MM.1S (cell line): ENCODE data around the gene PADI1.

Experiments used
- DNase-seq: peaks from one replicate; pipeline ENCODE4 v3.0.0-alpha.2; 2015
- H2AFZ ChIP-seq: fragments of 300-600 bp; sonication (generic); 2 replicates; pipeline ENCODE4 v1.6.0; 2016; ENCODE audit warnings: antibody characterized with exemption, low read length
- H3F3A ChIP-seq: fragments of 300-600 bp; sonication (generic); 2 replicates; pipeline ENCODE4 v1.6.1; 2016; ENCODE audit warnings: mild to moderate bottlenecking, antibody characterized with exemption, low read length, moderate library complexity, mixed read lengths; ENCODE audit not compliant: insufficient read depth
- H3K27ac ChIP-seq: fragments of 300-600 bp; sonication (generic); 2 replicates; pipeline ENCODE4 v1.5.1; 2016; ENCODE audit warnings: mild to moderate bottlenecking, low read length
- H3K27me3 ChIP-seq: fragments of 300-600 bp; sonication (generic); replicated peaks from 2 replicates; pipeline ENCODE4 v1.6.0; 2016; ENCODE audit warnings: low read length; ENCODE audit not compliant: insufficient read depth
- H3K36me3 ChIP-seq: fragments of 300-600 bp; sonication (generic); replicated peaks from 2 replicates; pipeline ENCODE4 v1.6.1; 2016; ENCODE audit warnings: mild to moderate bottlenecking, low read length, mixed read lengths; ENCODE audit not compliant: insufficient read depth
- H3K4me1 ChIP-seq: fragments of 300-600 bp; sonication (generic); 2 replicates; pipeline ENCODE4 v1.6.1; 2016; ENCODE audit warnings: low read length, mixed read lengths
- H3K4me2 ChIP-seq: fragments of 300-600 bp; sonication (generic); 2 replicates; pipeline ENCODE4 v1.6.0; 2016; ENCODE audit warnings: low read depth, low read length
- H3K4me3 ChIP-seq: fragments of 300-600 bp; sonication (generic); 2 replicates; pipeline ENCODE4 v1.5.1; 2016; ENCODE audit warnings: low read length, mixed read lengths
- H3K79me2 ChIP-seq: fragments of 300-600 bp; sonication (generic); 2 replicates; pipeline ENCODE4 v1.6.1; 2016; ENCODE audit warnings: mixed run types, low read length, mixed read lengths
- H3K9ac ChIP-seq: fragments of 300-600 bp; sonication (generic); 2 replicates; pipeline ENCODE4 v1.6.1; 2016; ENCODE audit warnings: low read length, mixed read lengths
- H3K9me2 ChIP-seq: fragments of 300-600 bp; sonication (generic); replicated peaks from 2 replicates; pipeline ENCODE4 v1.6.1; 2016; ENCODE audit warnings: mild to moderate bottlenecking, low read length, mixed read lengths; ENCODE audit not compliant: insufficient read depth
- H3K9me3 ChIP-seq: fragments of 300-600 bp; sonication (generic); replicated peaks from 2 replicates; pipeline ENCODE4 v1.6.1; 2016; ENCODE audit warnings: mild to moderate bottlenecking, low read length, mixed read lengths; ENCODE audit not compliant: insufficient read depth
- H4K20me1 ChIP-seq: fragments of 300-600 bp; sonication (generic); 2 replicates; pipeline ENCODE4 v1.6.1; 2016; ENCODE audit warnings: mild to moderate bottlenecking, low read length, moderate library complexity, mixed read lengths; ENCODE audit not compliant: insufficient read depth
- EZH2 ChIP-seq: fragments of 300-600 bp; sonication (generic); optimal IDR thresholded peaks from 2 replicates; pipeline ENCODE3; 2017; ENCODE audit warnings: low read depth, mild to moderate bottlenecking, antibody characterized with exemption, low read length, mixed read lengths
- EZH2phosphoT487 ChIP-seq: fragments of 300-600 bp; sonication (generic); IDR thresholded peaks from 2 replicates; pipeline ENCODE4 v1.6.1; 2018; ENCODE audit warnings: antibody characterized with exemption, low read length
- TF ChIP-seq, protein P1 (sequence below): fragments of 300-600 bp; sonication (generic); IDR thresholded peaks from 2 replicates; pipeline ENCODE4 v1.5.1; 2016; ENCODE audit warnings: antibody characterized with exemption, low read length, mixed read lengths

The PADI1 gene

DNA sequence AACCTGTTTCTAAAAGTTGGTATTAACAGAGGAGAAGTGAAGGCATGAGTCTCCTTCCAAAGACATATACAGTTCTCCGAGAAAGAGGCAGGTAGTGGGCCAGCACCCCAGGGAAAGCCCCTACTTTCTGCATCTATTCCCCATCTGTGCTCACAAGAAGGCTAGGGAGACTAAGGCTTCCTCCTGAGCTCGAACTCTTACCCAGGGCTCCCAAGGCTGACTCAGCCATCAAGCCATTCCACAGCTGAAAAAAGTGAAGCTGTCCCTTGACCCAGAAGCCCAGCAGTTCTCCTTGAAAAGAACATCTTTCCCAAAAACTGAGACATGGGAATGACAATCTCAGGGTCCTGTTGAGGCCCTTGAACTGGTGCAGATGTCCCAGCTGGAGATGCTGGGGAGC is 42.0 kb downstream of the PADI1 start:
- H3K4me2 ChIP-seq, result no peak overlapping the region
- peaks cover 97% of the 10 kb centered on the region for H3K27me3 ChIP-seq

DNA sequence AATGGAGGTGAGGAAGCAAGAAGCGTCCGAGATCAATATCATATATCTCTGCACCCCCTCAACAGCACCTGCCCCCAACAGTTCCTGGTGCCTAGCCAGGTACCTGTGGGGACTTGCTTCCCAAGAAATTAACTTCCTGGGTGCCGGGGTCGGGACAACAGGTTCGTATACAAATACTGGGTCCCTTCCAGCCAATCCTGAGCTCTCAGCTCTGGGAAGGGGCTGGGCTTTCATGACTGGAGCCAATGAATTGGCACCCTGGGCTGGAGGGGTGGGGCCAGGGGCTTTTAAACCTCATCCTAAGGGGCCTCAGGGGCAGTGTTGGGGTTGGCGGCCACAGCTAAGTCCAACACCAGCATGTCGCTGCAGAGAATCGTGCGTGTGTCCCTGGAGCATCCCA is 43.9 kb downstream of the PADI1 start, which contains the start of gene PADI3:
TSS of gene PADI3 (plus strand) at position 318 of the 400 bp plus-strand sequence. CDS start at position 358, 40 bp downstream.
- no peak within 1 kb of the TSS for H3K4me3 ChIP-seq
- no peak for DNase-seq
- no peak within 1 kb of the TSS for H3K27ac ChIP-seq
- H3K9me3 ChIP-seq, result no peaks in the 10 kb centered on the region
- H2AFZ ChIP-seq, result no peak within 1 kb of the TSS
- no peak within 1 kb of the TSS for H3K4me2 ChIP-seq
- TF ChIP-seq, protein P1, sequence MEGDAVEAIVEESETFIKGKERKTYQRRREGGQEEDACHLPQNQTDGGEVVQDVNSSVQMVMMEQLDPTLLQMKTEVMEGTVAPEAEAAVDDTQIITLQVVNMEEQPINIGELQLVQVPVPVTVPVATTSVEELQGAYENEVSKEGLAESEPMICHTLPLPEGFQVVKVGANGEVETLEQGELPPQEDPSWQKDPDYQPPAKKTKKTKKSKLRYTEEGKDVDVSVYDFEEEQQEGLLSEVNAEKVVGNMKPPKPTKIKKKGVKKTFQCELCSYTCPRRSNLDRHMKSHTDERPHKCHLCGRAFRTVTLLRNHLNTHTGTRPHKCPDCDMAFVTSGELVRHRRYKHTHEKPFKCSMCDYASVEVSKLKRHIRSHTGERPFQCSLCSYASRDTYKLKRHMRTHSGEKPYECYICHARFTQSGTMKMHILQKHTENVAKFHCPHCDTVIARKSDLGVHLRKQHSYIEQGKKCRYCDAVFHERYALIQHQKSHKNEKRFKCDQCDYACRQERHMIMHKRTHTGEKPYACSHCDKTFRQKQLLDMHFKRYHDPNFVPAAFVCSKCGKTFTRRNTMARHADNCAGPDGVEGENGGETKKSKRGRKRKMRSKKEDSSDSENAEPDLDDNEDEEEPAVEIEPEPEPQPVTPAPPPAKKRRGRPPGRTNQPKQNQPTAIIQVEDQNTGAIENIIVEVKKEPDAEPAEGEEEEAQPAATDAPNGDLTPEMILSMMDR, result no peak
- TF ChIP-seq EZH2 (no peak), EZH2phosphoT487 (no peak)
- H3K79me2 ChIP-seq, result no peaks in the 10 kb centered on the region
- peaks cover 97% of the 10 kb centered on the region for H3K27me3 ChIP-seq
- no peaks in the 10 kb centered on the region for H3F3A ChIP-seq
- no peaks in the 10 kb centered on the region for H3K4me1 ChIP-seq
- H3K9ac ChIP-seq, result no peak within 1 kb of the TSS
- no peaks in the 10 kb centered on the region for H4K20me1 ChIP-seq
- H3K9me2 ChIP-seq, result no peaks in the 10 kb centered on the region
- H3K36me3 ChIP-seq, result no peaks in the 10 kb centered on the region

More for the DNA sequence above, 42.0 kb downstream of the PADI1 start:
- Histone ChIP-seq H3K79me2 (no peaks in the 10 kb centered on the region), H3F3A (no peaks in the 10 kb centered on the region), H3K27ac (no peak overlapping the region), H3K9me3 (no peaks in the 10 kb centered on the region), H3K9ac (no peak overlapping the region), H2AFZ (no peak overlapping the region), H3K4me1 (no peaks in the 10 kb centered on the region), H3K4me3 (no peak overlapping the region), H4K20me1 (no peaks in the 10 kb centered on the region), H3K36me3 (no peaks in the 10 kb centered on the region), H3K9me2 (no peaks in the 10 kb centered on the region)
- TF ChIP-seq EZH2phosphoT487, result no peak
- TF ChIP-seq, protein P1, result no peak
- TF ChIP-seq EZH2, result no peak
- no peak for DNase-seq

DNA sequence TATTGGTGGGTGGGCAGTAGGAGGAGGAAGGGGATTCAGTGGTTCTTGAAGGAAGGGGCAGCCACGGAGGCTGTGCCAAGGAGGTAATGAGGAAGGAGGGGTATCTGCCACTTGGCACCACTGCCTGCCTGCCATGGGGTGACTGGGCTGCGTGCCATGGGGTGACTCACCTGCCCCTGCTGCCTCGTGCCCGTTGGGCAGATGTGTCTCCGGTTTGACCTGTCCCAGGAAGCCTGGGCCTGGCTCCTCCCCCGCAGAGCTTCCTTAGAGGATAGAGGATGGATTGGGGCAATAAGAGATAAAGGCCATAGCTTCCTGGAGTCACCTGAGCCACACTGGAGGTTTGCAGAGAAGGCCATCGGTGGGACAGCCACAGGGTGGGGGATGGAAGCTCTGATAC is 45.7 kb downstream of the PADI1 start:
- Histone ChIP-seq H3K9me3 (no peaks in the 10 kb centered on the region), H3K27ac (no peak overlapping the region), H3K79me2 (no peaks in the 10 kb centered on the region), H4K20me1 (no peaks in the 10 kb centered on the region), H3F3A (no peaks in the 10 kb centered on the region), H3K27me3 (peaks cover 95% of the 10 kb centered on the region), H3K9me2 (no peaks in the 10 kb centered on the region), H3K9ac (no peak overlapping the region), H3K4me3 (no peak overlapping the region), H3K4me1 (no peaks in the 10 kb centered on the region), H3K36me3 (no peaks in the 10 kb centered on the region), H2AFZ (no peak overlapping the region), H3K4me2 (no peak overlapping the region)
- TF ChIP-seq EZH2phosphoT487 (no peak), EZH2 (no peak)
- TF ChIP-seq, protein P1, result no peak
- no peak for DNase-seq
